ENCODE measurements around the gene BRD3.

Gene BRD3

GRCh38 chr9:134053941-134054761, 13.7 kb downstream of the BRD3 start:
- DNase-seq, result no peak

GRCh38 chr9:134053401-134053871, 14.4 kb downstream of the BRD3 start:
- no peak for DNase-seq

DNA sequence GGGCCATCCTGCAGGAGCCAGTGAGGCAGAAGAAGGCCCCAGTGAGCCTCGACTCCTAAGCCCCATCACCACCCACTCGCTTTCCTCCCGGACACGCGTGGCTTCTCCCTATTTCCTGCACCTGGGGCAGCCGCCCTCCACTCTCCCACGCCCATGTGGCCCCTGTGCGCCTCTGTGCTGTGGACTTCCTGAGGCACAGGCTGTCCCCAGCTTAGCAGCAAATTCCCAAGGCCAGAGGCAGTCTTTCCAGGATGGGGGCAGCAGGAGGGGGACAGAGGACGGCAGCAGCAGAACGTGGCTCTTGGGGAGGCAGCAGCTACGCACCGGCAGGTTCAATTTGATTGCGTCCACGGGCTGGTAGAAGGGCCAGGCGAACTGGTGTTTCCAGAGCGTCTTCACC, 14.9 kb downstream of the BRD3 start:
- DNase-seq, result no peak

- DNase-seq, result no peak
Observed at GRCh38 chr9:134052491-134052890, 15.3 kb downstream of the BRD3 start.

DNA sequence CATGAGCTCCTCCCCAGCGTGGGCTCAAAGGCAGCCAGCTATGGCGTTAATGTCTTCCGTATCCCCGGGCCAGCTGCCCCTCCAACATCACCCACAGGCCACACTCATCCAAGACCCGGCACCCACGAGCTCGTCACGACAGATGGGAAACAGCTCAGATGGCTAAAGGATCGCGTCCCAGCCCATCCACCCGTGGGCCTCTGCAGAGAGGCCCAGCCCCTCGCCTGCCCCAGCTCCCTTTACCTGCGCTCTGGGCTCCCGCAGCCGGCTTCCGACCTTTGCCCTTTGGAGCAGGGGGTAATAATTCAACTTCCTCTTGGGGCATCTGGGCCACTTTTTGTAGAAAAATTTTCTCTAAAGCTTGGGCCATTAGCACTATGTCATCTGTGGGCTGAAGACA, 16.5 kb downstream of the BRD3 start:
- no peak for DNase-seq

- no peak for DNase-seq
Observed at GRCh38 chr9:134050726-134051125, 17.1 kb downstream of the BRD3 start.

GRCh38 chr9:134049772-134050588, 17.8 kb downstream of the BRD3 start:
- no peak for DNase-seq

GRCh38 chr9:134049236-134049635, 18.6 kb downstream of the BRD3 start:
- no peak for DNase-seq

- no peak for DNase-seq
Observed at GRCh38 chr9:134048582-134048968, 19.3 kb downstream of the BRD3 start.

GRCh38 chr9:134047868-134048581, 19.8 kb downstream of the BRD3 start:
- no peak for DNase-seq

GRCh38 chr9:134046894-134047681, 20.7 kb downstream of the BRD3 start:
- no peak for DNase-seq

GRCh38 chr9:134045841-134046544, 21.8 kb downstream of the BRD3 start:
- DNase-seq, result no peak

DNA sequence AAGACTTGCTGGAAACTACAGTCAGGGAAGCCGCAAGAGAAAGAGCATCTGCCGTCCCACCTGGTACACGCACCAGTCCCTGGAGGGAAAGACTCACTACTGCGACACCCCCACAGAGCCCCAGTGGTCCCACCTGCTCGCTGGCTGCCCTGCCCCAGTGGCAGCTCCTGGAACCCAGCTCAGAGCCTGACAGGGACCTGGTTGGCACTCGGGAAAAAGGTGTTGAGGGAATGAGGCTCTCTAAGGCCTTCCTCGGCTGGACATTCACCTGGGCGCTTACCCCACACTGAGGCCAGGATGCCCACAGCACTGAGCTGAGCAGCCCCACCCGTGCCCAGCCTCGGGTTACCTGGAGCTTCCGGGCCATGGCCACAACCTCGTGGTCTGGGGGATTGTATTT, 22.9 kb downstream of the BRD3 start:
- no peak for DNase-seq

- no peak for DNase-seq
Observed at GRCh38 chr9:134043531-134043988, 24.3 kb downstream of the BRD3 start.

GRCh38 chr9:134041649-134041962, 26.2 kb downstream of the BRD3 start:
- DNase-seq, result no peak

DNA sequence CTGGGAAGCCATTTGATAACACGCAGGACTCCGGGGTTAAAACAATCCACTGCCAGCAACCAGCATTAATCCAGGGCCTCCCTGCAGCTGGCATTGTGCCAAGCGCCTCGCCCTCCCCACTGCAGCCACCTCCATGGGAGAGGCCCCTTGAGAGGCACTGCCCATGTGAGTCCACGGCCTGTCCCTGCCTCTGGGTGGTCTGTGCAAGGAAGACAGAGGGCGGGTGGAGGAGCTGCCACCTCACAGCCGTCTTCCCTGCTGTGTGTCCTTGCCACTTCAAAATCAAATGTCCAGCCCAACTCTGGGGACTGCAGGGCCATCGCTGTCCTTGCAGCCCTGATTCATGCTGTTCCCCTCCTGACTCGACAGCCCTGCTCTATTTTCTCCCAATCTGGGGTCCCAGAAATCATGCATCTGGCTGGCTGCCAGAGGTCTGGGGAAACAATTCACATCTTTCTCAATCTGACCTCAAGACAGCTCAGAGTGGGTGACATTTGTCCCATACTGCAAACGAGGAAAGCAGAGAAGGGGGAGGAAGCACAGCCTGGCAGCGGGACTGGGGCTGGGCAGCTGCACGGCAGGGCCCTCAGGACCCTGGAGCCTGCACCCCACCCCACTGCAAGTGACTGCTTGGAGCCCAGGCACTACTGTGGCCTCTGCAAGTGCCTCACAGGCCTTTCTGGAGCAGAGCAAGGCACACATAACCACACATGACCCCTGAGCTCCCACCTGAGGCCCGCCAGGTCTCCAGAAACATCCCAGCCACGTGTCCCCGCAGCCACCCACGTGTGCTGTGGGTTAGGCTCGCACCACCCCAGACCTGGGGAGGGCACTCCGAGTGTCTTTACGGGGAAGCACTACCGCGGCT, 26.8 kb downstream of the BRD3 start:
- DNase-seq, result no peak

GRCh38 chr9:134040176-134040565, 27.7 kb downstream of the BRD3 start:
- no peak for DNase-seq

- DNase-seq, result no peak
Observed at GRCh38 chr9:134039386-134040175, 28.2 kb downstream of the BRD3 start.

DNA sequence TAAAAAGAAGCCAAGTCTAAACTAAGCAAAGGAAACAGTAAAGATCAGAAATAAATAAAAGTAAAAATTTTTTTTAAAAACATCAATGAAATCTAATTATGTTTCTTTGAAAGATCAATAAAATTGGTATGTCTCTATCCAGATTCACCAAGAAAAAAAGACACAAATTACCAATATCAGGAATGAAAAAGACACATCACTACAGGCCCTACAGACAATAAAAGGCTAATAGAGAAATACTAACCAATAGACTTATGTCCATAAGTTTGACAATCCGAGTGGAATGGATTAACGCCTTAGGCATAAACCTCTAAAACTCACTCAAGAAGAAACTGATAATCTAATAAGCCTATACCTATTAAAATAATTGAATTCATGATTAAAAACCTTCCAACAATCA, 30.2 kb downstream of the BRD3 start:
- no peak for DNase-seq

DNA sequence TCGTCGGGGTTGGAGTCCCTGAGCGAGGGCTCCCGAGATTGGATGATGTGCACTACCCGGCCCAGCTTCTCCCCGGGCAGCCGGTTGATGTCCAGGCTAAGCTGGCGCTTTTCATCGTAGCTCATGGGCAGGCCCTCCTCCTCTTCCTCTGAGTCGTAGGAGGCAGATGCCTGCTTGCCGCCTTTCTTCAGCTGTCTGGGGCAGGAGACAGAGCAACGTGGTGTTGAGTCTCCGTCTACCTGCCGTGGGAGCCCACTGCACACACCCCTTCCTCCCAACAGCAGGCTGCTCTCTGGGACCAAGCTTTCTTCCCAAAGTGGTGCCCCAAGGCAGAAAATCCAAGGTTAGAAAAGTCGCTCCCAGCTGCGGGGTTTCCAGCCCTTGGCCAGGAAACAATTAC, 31.7 kb downstream of the BRD3 start:
- DNase-seq, result no peak

Data from activated effector memory CD4-positive, alpha-beta T cell treated with Interleukin-2 at 50 U/mL for 16 hours (primary cell).